Neural cell (in vitro differentiated cells): Measurements from ENCODE around the gene KBTBD12.
"Not testable (repeated sequence)": the region's sequence is repeated elsewhere in the genome, so short reads cannot be mapped to it uniquely, and the experiment has no call there.

ENCODE experiments used
- TF ChIP-seq, protein P1 (sequence below): IDR thresholded peaks from 2 replicates; pipeline ENCODE4 v1.6.1; 2012; ENCODE audit warnings: borderline replicate concordance
- TF ChIP-seq, protein P2 (sequence below): fragments of 450-650 bp; IDR thresholded peaks from 2 replicates; pipeline ENCODE4 v1.5.1; 2014; ENCODE audit warnings: antibody characterized with exemption, mild to moderate bottlenecking, moderate library complexity; ENCODE audit not compliant: poor library complexity, severe bottlenecking

DNA sequence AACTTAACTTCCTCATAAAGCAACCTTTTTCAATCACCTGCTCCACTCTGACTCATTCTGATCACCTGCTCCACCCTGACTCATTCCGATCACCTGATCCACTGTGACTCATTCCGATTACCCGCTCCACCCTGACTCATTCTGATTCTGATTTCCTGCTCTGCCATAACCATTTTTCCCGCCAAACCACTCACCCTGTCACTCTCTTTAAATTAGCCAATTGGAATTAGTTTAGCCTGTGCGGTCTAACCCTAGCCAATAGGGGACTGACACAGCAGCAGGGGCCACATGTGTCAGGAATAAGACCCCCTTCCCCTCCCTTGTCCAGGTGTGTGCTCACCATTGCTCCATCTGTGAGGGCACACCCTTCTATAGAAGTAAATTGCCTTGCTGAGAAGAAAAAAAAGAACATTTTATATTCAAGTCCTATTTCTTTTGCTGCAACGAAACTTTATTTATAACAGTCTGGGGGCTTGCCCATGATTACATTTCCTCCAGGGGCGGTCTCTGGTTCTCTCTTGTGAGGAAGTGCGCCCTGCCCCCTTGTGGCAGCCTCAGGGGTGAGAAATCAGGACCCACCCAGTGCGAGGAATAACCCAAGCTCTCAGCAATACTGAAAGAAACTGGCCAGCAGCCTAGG, 24.3 kb upstream of the KBTBD12 start:
- TF ChIP-seq, protein P1, sequence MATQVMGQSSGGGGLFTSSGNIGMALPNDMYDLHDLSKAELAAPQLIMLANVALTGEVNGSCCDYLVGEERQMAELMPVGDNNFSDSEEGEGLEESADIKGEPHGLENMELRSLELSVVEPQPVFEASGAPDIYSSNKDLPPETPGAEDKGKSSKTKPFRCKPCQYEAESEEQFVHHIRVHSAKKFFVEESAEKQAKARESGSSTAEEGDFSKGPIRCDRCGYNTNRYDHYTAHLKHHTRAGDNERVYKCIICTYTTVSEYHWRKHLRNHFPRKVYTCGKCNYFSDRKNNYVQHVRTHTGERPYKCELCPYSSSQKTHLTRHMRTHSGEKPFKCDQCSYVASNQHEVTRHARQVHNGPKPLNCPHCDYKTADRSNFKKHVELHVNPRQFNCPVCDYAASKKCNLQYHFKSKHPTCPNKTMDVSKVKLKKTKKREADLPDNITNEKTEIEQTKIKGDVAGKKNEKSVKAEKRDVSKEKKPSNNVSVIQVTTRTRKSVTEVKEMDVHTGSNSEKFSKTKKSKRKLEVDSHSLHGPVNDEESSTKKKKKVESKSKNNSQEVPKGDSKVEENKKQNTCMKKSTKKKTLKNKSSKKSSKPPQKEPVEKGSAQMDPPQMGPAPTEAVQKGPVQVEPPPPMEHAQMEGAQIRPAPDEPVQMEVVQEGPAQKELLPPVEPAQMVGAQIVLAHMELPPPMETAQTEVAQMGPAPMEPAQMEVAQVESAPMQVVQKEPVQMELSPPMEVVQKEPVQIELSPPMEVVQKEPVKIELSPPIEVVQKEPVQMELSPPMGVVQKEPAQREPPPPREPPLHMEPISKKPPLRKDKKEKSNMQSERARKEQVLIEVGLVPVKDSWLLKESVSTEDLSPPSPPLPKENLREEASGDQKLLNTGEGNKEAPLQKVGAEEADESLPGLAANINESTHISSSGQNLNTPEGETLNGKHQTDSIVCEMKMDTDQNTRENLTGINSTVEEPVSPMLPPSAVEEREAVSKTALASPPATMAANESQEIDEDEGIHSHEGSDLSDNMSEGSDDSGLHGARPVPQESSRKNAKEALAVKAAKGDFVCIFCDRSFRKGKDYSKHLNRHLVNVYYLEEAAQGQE: not testable (repeated sequence)
- TF ChIP-seq, protein P2, sequence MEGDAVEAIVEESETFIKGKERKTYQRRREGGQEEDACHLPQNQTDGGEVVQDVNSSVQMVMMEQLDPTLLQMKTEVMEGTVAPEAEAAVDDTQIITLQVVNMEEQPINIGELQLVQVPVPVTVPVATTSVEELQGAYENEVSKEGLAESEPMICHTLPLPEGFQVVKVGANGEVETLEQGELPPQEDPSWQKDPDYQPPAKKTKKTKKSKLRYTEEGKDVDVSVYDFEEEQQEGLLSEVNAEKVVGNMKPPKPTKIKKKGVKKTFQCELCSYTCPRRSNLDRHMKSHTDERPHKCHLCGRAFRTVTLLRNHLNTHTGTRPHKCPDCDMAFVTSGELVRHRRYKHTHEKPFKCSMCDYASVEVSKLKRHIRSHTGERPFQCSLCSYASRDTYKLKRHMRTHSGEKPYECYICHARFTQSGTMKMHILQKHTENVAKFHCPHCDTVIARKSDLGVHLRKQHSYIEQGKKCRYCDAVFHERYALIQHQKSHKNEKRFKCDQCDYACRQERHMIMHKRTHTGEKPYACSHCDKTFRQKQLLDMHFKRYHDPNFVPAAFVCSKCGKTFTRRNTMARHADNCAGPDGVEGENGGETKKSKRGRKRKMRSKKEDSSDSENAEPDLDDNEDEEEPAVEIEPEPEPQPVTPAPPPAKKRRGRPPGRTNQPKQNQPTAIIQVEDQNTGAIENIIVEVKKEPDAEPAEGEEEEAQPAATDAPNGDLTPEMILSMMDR: peak; percentile 62
